SK-N-SH (cell line): ENCODE data around the gene PALM3. TPM values are rescaled to one million over a fixed set of nuclear protein-coding genes. Genes with fewer than 3 reads are reported as not detected.

Experiments
- CTCF ChIA-PET: fragments of 300-600, 350-600 bp; formaldehyde crosslinking; extraction: SDS; loops from one replicate; lab custom pipeline; 2021; lab: Yijun Ruan, JAX
- POLR2A ChIA-PET: fragments of 350-600 bp; sonication (Branson Sonifier 250); formaldehyde crosslinking; extraction: SDS; loops from one replicate; lab custom pipeline; 2020; ENCODE audit warnings: antibody characterized with exemption, inconsistent platforms; lab: Yijun Ruan, JAX
- DNase-seq: peaks from one replicate; pipeline ENCODE4 v3.0.0; 2012
- H2AFZ ChIP-seq: fragments of 200-600 bp; sonication (generic); 2 replicates; pipeline ENCODE4 v1.8.1; 2016; ENCODE audit warnings: antibody characterized with exemption, mild to moderate bottlenecking, low read depth
- H3F3A ChIP-seq: fragments of 200-600 bp; sonication (generic); replicated peaks from 2 replicates; pipeline ENCODE3; 2016; ENCODE audit warnings: antibody characterized with exemption, mild to moderate bottlenecking; ENCODE audit not compliant: insufficient read depth
- H3K27ac ChIP-seq, 2 experiments: fragments of 200-500 bp in 1 of 2; fragments of 200-600 bp in 1 of 2; sonication (Bioruptor generic) in 1 of 2; sonication (generic), shearing (Covaris generic) in 1 of 2; 2 replicates each; pipeline versions ENCODE4 v1.5.1 to v1.6.1; 2014 to 2016; ENCODE audit warnings: low read depth in 2 of 2, inconsistent platforms in 1 of 2, low read length in 1 of 2, mild to moderate bottlenecking in 1 of 2, mixed read lengths in 1 of 2
- H3K27me3 ChIP-seq: fragments of 200-600 bp; sonication (generic), shearing (Covaris generic); 2 replicates; pipeline ENCODE4 v1.6.1; 2016; ENCODE audit warnings: mixed run types; ENCODE audit not compliant: insufficient read depth
- H3K36me3 ChIP-seq, 2 experiments: fragments of 200-500 bp in 1 of 2; fragments of 200-600 bp in 1 of 2; sonication (Bioruptor generic) in 1 of 2; sonication (generic) in 1 of 2; replicated peaks in 1 of 2; 2 replicates each; pipeline versions ENCODE3 to v1.5.1; 2014 to 2016; ENCODE audit warnings: low read length in 1 of 2, mild to moderate bottlenecking in 1 of 2; ENCODE audit not compliant: insufficient read depth in 2 of 2, control insufficient read depth in 1 of 2
- H3K4me1 ChIP-seq, 2 experiments: fragments of 200-500 bp in 1 of 2; fragments of 200-600 bp in 1 of 2; sonication (Bioruptor generic) in 1 of 2; sonication (generic), shearing (Covaris generic) in 1 of 2; 2 replicates each; pipeline versions ENCODE4 v1.5.1 to v1.6.1; 2014 to 2016; ENCODE audit warnings: low read depth in 1 of 2, low read length in 1 of 2, mixed run types in 1 of 2; ENCODE audit not compliant: insufficient read depth in 2 of 2, control insufficient read depth in 1 of 2
- H3K4me2 ChIP-seq: fragments of 200-600 bp; sonication (generic), shearing (Covaris generic); 2 replicates; pipeline ENCODE4 v1.6.1; 2017; ENCODE audit warnings: mixed run types
- H3K4me3 ChIP-seq, 2 experiments: fragments of 200-500 bp in 1 of 2; fragments of 200-600 bp in 1 of 2; sonication (Bioruptor generic) in 1 of 2; sonication (generic), shearing (Covaris generic) in 1 of 2; 2 replicates each; pipeline versions ENCODE4 v1.5.1 to v1.8.1; 2014 to 2016; ENCODE audit warnings: low read depth in 2 of 2, inconsistent platforms in 1 of 2, low read length in 1 of 2, mild to moderate bottlenecking in 1 of 2, mixed read lengths in 1 of 2, moderate library complexity in 1 of 2
- H3K79me2 ChIP-seq: fragments of 200-600 bp; sonication (generic); 2 replicates; pipeline ENCODE4 v1.8.1; 2017; ENCODE audit warnings: mild to moderate bottlenecking; ENCODE audit not compliant: insufficient read depth
- H3K9ac ChIP-seq: fragments of 200-600 bp; sonication (generic); 2 replicates; pipeline ENCODE4 v1.6.1; 2017; ENCODE audit warnings: mixed run types
- H3K9me2 ChIP-seq: fragments of 200-600 bp; sonication (generic); 2 replicates; pipeline ENCODE4 v1.6.1; 2017; ENCODE audit warnings: mixed run types
- H3K9me3 ChIP-seq: fragments of 200-600 bp; sonication (generic); 2 replicates; pipeline ENCODE4 v1.6.1; 2017; ENCODE audit warnings: mixed run types, mild to moderate bottlenecking, moderate library complexity
- H4K20me1 ChIP-seq: fragments of 200-600 bp; sonication (generic); 2 replicates; pipeline ENCODE4 v1.6.1; 2017; ENCODE audit warnings: mild to moderate bottlenecking, mixed run types; ENCODE audit not compliant: insufficient read depth
- MEF2A ChIP-seq: IDR thresholded peaks from 2 replicates; pipeline ENCODE4 v1.4.0; 2012; ENCODE audit warnings: low read depth, borderline replicate concordance
- MXI1 ChIP-seq: IDR thresholded peaks from 2 replicates; pipeline ENCODE4 v1.6.1; 2012; ENCODE audit warnings: mild to moderate bottlenecking, low read depth, low read length, improper control_type of control experiment
- SIN3A ChIP-seq: IDR thresholded peaks from 2 replicates; pipeline ENCODE4 v1.6.1; 2012; ENCODE audit warnings: low read depth, mild to moderate bottlenecking, low read length, moderate library complexity, borderline replicate concordance
- WGBS: methylation state at CpG from one replicate; pipeline ENCODE4 v1.1.6; 2017; ENCODE audit warnings: low lambda C conversion rate; 5-methylcytosine and 5-hydroxymethylcytosine counted together
- polyA plus RNA-seq, 3 experiments: library from polyadenylated mRNA; depleted of rRNA; stranded (reverse); fragments of >200 nt; gene quantifications; 2 replicates each; pipeline ENCODE4 v1.2.3, GENCODE V29; 2012
- TF ChIP-seq, protein P1 (sequence below): IDR thresholded peaks from 2 replicates; pipeline ENCODE4; 2012
- TF ChIP-seq, protein P2 (sequence below): fragments of 200-600 bp; sonication (generic); IDR thresholded peaks from 2 replicates; pipeline ENCODE4 v1.6.1; 2017; ENCODE audit warnings: antibody characterized with exemption, mild to moderate bottlenecking, moderate library complexity

The PALM3 gene
- polyA plus RNA-seq, 1 of the 3 experiments (the other 2 are of a cell fraction): 5.5 TPM

DNA sequence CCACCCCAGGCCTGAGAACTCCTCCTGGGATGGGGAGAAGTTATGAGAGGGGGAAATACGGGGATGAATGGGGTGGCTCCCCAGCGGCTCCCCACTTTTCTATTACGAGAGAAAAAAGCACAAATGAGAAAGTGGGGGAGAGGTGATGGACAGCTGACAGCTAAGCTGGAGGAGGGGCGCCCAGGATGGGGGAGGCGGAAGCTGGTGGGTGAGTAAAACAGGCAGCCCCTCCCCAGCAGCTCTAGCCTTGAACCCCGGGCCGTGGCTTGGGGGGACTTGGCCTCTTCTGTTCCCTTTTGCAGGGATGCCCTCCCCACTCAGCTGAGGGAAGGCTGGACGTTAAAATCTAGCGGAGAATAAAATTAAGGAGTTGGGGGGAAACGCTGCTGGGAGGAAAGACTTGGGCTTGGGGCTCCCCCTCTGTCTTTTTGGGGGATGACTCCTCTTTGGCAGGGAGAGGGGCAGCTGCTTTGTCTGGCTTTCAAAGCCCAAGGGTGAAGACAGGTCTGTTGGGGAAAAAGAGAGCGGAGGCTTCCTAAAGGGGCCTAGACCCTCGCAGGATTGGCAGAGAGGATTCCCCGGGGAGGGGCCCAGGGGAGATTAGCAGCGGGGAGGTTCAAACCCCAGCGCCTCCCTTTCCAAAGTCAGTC, 30.1 kb upstream of the PALM3 start:
- Histone ChIP-seq H3K36me3 (peaks cover 12 to 16% of the 10 kb centered on the region in 2 experiments), H3K4me1 (peaks cover 0 to 10% of the 10 kb centered on the region in 2 experiments; a peak in 1 of 4 replicates), H3K9ac (peak overlapping the region; percentile 79; the same call in 1 of the 2 replicates), H3K27me3 (no peaks in the 10 kb centered on the region), H3K4me3 (peak overlapping the region; percentile 79 to 91), H3F3A (peaks cover 12% of the 10 kb centered on the region), H3K27ac (peak overlapping the region; percentile 67 to 92; a peak in 3 of 4 replicates), H3K9me2 (no peaks in the 10 kb centered on the region), H3K79me2 (no peaks in the 10 kb centered on the region; the same call in 1 of the 2 replicates), H3K4me2 (peak overlapping the region; percentile 99), H4K20me1 (peaks cover 4% of the 10 kb centered on the region; the same call in 1 of the 2 replicates), H2AFZ (peak overlapping the region; percentile 76), H3K9me3 (peaks cover 8% of the 10 kb centered on the region; the same call in 1 of the 2 replicates)
- no peak for DNase-seq
- no peak for TF ChIP-seq SIN3A
- TF ChIP-seq, protein P1, sequence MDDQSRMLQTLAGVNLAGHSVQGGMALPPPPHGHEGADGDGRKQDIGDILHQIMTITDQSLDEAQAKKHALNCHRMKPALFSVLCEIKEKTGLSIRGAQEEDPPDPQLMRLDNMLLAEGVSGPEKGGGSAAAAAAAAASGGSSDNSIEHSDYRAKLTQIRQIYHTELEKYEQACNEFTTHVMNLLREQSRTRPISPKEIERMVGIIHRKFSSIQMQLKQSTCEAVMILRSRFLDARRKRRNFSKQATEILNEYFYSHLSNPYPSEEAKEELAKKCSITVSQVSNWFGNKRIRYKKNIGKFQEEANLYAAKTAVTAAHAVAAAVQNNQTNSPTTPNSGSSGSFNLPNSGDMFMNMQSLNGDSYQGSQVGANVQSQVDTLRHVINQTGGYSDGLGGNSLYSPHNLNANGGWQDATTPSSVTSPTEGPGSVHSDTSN: peak; percentile 45
- ChIA-PET POLR2A (no interaction called here), CTCF (interaction anchor here (0.9 to 5.4 kb wide), 7 partner anchors 9 to 211 kb away, joined by 3 to 19 read pairs (median 4); partner anchors contain the start of genes ASF1B and MISP3)
- WGBS: 41% methylated on average over 15 of the region's 15 CpGs

DNA sequence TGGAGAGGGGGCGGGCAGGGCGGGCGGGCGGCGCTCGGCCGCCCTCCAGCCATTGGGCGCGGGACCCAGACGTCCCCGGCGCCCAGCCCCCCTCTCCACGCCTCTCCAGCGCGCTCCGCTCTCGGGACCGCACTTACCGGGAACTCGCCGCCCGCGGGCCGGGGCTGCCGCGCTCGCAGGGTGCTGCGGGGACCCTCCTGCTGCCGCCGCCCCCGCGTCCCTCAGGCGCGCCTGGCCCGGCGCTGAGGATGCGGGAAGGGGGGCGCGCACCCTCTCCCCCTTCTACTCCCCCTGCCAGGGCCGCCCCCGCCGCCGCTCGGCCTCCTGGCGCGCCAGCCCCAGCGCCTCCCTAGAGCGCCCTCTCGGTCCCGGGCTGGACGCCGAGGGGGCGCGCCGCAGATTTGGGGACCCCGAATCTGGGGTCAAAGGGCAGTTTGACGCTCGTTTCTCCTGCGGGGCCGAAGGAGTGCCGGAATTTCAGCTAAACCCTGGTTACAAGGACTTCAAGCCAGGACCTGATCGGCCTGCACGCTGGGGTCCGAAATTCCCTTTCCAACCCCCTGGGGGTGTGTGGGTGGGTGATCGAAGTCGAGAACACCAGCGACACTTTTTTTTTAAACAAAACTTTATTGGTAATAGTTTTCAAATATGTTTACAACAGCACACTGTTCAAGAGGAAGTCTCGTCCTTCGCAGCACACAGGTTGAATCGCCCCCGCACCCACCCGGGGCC, 29.4 kb upstream of the PALM3 start:
- DNase-seq: peak; percentile 93
- Histone ChIP-seq H3K9ac (peak overlapping the region; percentile 79), H3K4me1 (peaks cover 0 to 10% of the 10 kb centered on the region in 2 experiments; a peak in 1 of 4 replicates), H3K9me2 (no peaks in the 10 kb centered on the region), H3K27me3 (no peaks in the 10 kb centered on the region), H3K4me3 (peak overlapping the region; percentile 79 to 91), H3K9me3 (peaks cover 8% of the 10 kb centered on the region; the same call in 1 of the 2 replicates), H3F3A (peaks cover 18% of the 10 kb centered on the region), H3K36me3 (peaks cover 16% of the 10 kb centered on the region in 2 experiments), H3K4me2 (peak overlapping the region; percentile 99), H3K79me2 (no peaks in the 10 kb centered on the region; the same call in 1 of the 2 replicates), H2AFZ (peak overlapping the region; percentile 76), H4K20me1 (peaks cover 4% of the 10 kb centered on the region; the same call in 1 of the 2 replicates), H3K27ac (peak overlapping the region; percentile 67 to 92; a peak in 3 of 4 replicates)
- WGBS: 3% methylated on average over 12 of the region's 72 CpGs
- CTCF ChIA-PET: interaction anchor here (0.9 to 5.4 kb wide), 7 partner anchors 9 to 211 kb away, joined by 3 to 19 read pairs (median 4); partner anchors contain the start of genes ASF1B and MISP3
- POLR2A ChIA-PET: no interaction called here
- TF ChIP-seq MEF2A (no peak), MXI1 (0 out of 2 replicates have a peak, but pooled peaks have one; percentile 9), SIN3A (peak; percentile 41; the same call in 1 of the 2 replicates)
- TF ChIP-seq, protein P2, sequence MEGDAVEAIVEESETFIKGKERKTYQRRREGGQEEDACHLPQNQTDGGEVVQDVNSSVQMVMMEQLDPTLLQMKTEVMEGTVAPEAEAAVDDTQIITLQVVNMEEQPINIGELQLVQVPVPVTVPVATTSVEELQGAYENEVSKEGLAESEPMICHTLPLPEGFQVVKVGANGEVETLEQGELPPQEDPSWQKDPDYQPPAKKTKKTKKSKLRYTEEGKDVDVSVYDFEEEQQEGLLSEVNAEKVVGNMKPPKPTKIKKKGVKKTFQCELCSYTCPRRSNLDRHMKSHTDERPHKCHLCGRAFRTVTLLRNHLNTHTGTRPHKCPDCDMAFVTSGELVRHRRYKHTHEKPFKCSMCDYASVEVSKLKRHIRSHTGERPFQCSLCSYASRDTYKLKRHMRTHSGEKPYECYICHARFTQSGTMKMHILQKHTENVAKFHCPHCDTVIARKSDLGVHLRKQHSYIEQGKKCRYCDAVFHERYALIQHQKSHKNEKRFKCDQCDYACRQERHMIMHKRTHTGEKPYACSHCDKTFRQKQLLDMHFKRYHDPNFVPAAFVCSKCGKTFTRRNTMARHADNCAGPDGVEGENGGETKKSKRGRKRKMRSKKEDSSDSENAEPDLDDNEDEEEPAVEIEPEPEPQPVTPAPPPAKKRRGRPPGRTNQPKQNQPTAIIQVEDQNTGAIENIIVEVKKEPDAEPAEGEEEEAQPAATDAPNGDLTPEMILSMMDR: peak; percentile 55
